Smooth muscle cell of the brain vasculature (primary cell): ENCODE measurements around the gene GALM.

Experiments used
- DNase-seq: peaks from one replicate; pipeline ENCODE4 v3.0.0-alpha.2; 2012; ENCODE audit warnings: low read depth, low spot score

Gene GALM

GRCh38 chr2:38649176-38649728 lies 16.7 kb upstream of the GALM start:
- DNase-seq: no peak

- no peak for DNase-seq
These were observed 15.9 kb upstream of the GALM start for GRCh38 chr2:38650012-38650411.

GRCh38 chr2:38650717-38651116 lies 15.2 kb upstream of the GALM start:
- no peak for DNase-seq

- DNase-seq: no peak
These were observed 13.3 kb upstream of the GALM start for GRCh38 chr2:38652431-38653273.

GRCh38 chr2:38653380-38653714 lies 12.6 kb upstream of the GALM start:
- DNase-seq: no peak

GRCh38 chr2:38653715-38654527 lies 12.0 kb upstream of the GALM start:
- DNase-seq: no peak

- DNase-seq: no peak
These were observed 11.2 kb upstream of the GALM start for GRCh38 chr2:38654528-38655381.

- DNase-seq: no peak
These were observed 10.5 kb upstream of the GALM start for GRCh38 chr2:38655441-38655840.

- DNase-seq: no peak
These were observed 8.9 kb upstream of the GALM start for GRCh38 chr2:38656866-38657480.

- DNase-seq: no peak
These were observed 7.3 kb upstream of the GALM start for GRCh38 chr2:38658613-38659012.

- no peak for DNase-seq
These were observed 6.8 kb upstream of the GALM start for GRCh38 chr2:38659115-38659514.

- DNase-seq: no peak
These were observed 5.6 kb upstream of the GALM start for GRCh38 chr2:38660282-38660681.

GRCh38 chr2:38661306-38661705 lies 4.6 kb upstream of the GALM start:
- no peak for DNase-seq

GRCh38 chr2:38666556-38666910 lies 619 bp downstream of the GALM start:
- DNase-seq: no peak

- no peak for DNase-seq
These were observed 2.2 kb downstream of the GALM start for GRCh38 chr2:38668092-38668491.

- no peak for DNase-seq
These were observed 3.0 kb downstream of the GALM start for GRCh38 chr2:38668779-38669479.

GRCh38 chr2:38671303-38671702 lies 5.4 kb downstream of the GALM start:
- no peak for DNase-seq

GRCh38 chr2:38671946-38672345 lies 6.0 kb downstream of the GALM start:
- no peak for DNase-seq

- no peak for DNase-seq
These were observed 6.8 kb downstream of the GALM start for GRCh38 chr2:38672445-38673391.

- DNase-seq: no peak
These were observed 10.8 kb downstream of the GALM start for GRCh38 chr2:38676681-38677080.
